ENCODE data around the gene AADACL2. TPM values are rescaled to one million over a fixed set of nuclear protein-coding genes. Genes with fewer than 3 reads are reported as not detected.

Gene AADACL2
- total and polyA plus RNA-seq, 2 experiments from 2014 or later: 0.10 TPM; not detected in 1

- no peaks in the 10 kb centered on the region for H3K9me2 ChIP-seq (replicated peaks; ENCODE audit: insufficient read depth)
- no peaks in the 10 kb centered on the region for H4K20me1 ChIP-seq (ENCODE audit: insufficient read depth, poor library complexity, severe bottlenecking)
- H3K27ac ChIP-seq: peak overlapping the region; percentile 55
- no peaks in the 10 kb centered on the region for H3K36me3 ChIP-seq (replicated peaks; ENCODE audit: insufficient read depth, low read depth)
- 31% methylated on average over 4 of the region's 4 CpGs for WGBS (ENCODE audit: low lambda C conversion rate, missing lambda C conversion rate)
- peak overlapping the region; percentile 27 for H2AFZ ChIP-seq
- peaks cover 16% of the 10 kb centered on the region for H3K4me1 ChIP-seq (ENCODE audit: insufficient read depth)
- no peaks in the 10 kb centered on the region for H3K9me3 ChIP-seq (ENCODE audit: low read depth)
- H3K4me3 ChIP-seq: peak overlapping the region; percentile 4
- peak overlapping the region; percentile 56 for H3K4me2 ChIP-seq
- no peaks in the 10 kb centered on the region for H3K79me2 ChIP-seq
- no peak for TF ChIP-seq CTCF (IDR thresholded peaks at IDR 0.05; ENCODE audit: poor library complexity)
- TF ChIP-seq EZH2phosphoT487 (IDR thresholded peaks at IDR 0.05; ENCODE audit: low read depth, severe bottlenecking, unreplicated experiment): no peak
- no peak for TF ChIP-seq EZH2 (IDR thresholded peaks at IDR 0.05; ENCODE audit: borderline replicate concordance)
- DNase-seq (ENCODE audit: low spot score): peak; percentile 41
- no peaks in the 10 kb centered on the region for H3K27me3 ChIP-seq
These were observed 37.2 kb downstream of the AADACL2 start for GRCh38 chr3:151770956-151771355.

- no peaks in the 10 kb centered on the region for H3K36me3 ChIP-seq (replicated peaks; ENCODE audit: insufficient read depth, low read depth)
- H3K9me2 ChIP-seq (replicated peaks; ENCODE audit: insufficient read depth): no peaks in the 10 kb centered on the region
- H4K20me1 ChIP-seq (ENCODE audit: insufficient read depth, poor library complexity, severe bottlenecking): no peaks in the 10 kb centered on the region
- WGBS (ENCODE audit: low lambda C conversion rate, missing lambda C conversion rate): 84% methylated on average over 4 of the region's 4 CpGs
- H3K79me2 ChIP-seq: no peaks in the 10 kb centered on the region
- H3K27ac ChIP-seq: no peak overlapping the region
- H3K9me3 ChIP-seq (ENCODE audit: low read depth): no peaks in the 10 kb centered on the region
- H3K27me3 ChIP-seq: no peaks in the 10 kb centered on the region
- H3K4me1 ChIP-seq (ENCODE audit: insufficient read depth): peaks cover 16% of the 10 kb centered on the region
- no peak overlapping the region for H3K4me3 ChIP-seq
- no peak overlapping the region for H3K4me2 ChIP-seq
- H2AFZ ChIP-seq: no peak overlapping the region
- no peak for DNase-seq (ENCODE audit: low spot score)
- TF ChIP-seq CTCF (IDR thresholded peaks at IDR 0.05; ENCODE audit: poor library complexity) (no peak), EZH2 (IDR thresholded peaks at IDR 0.05; ENCODE audit: borderline replicate concordance) (no peak), EZH2phosphoT487 (IDR thresholded peaks at IDR 0.05; ENCODE audit: low read depth, severe bottlenecking, unreplicated experiment) (no peak)
These were observed 39.2 kb downstream of the AADACL2 start for GRCh38 chr3:151772825-151773480.

- 94% methylated on average over 1 of the region's 1 CpG for WGBS (ENCODE audit: low lambda C conversion rate, missing lambda C conversion rate)
- Histone ChIP-seq H2AFZ (no peak overlapping the region), H3K9me2 (replicated peaks; ENCODE audit: insufficient read depth) (no peaks in the 10 kb centered on the region), H3K4me2 (no peak overlapping the region), H3K36me3 (replicated peaks; ENCODE audit: insufficient read depth, low read depth) (no peaks in the 10 kb centered on the region), H3K4me3 (no peak overlapping the region), H3K79me2 (no peaks in the 10 kb centered on the region), H3K9me3 (ENCODE audit: low read depth) (no peaks in the 10 kb centered on the region), H3K27ac (no peak overlapping the region), H3K27me3 (no peaks in the 10 kb centered on the region), H3K4me1 (ENCODE audit: insufficient read depth) (peaks cover 16% of the 10 kb centered on the region), H4K20me1 (ENCODE audit: insufficient read depth, poor library complexity, severe bottlenecking) (no peaks in the 10 kb centered on the region)
- no peak for DNase-seq (ENCODE audit: low spot score)
- TF ChIP-seq CTCF (IDR thresholded peaks at IDR 0.05; ENCODE audit: poor library complexity) (no peak), EZH2 (IDR thresholded peaks at IDR 0.05; ENCODE audit: borderline replicate concordance) (no peak), EZH2phosphoT487 (IDR thresholded peaks at IDR 0.05; ENCODE audit: low read depth, severe bottlenecking, unreplicated experiment) (no peak)
These were observed 40.5 kb downstream of the AADACL2 start for GRCh38 chr3:151774235-151774634.

Measured in hepatocyte (in vitro differentiated cells).